Neuron (in vitro differentiated cells): Measurements from ENCODE around the gene TMEM121.
A peak's percentile ranks its signal among the peaks of the same experiment; 100 is the strongest.

Experiments
- H2AFZ ChIP-seq: one replicate; pipeline ENCODE4 v1.6.1; 2013; ENCODE audit warnings: low read depth, mild to moderate bottlenecking, inconsistent platforms, low read length, moderate library complexity
- H3K27me3 ChIP-seq: one replicate; pipeline ENCODE4 v1.6.1; 2013; ENCODE audit warnings: low read length; ENCODE audit not compliant: insufficient read depth
- H3K36me3 ChIP-seq: one replicate; pipeline ENCODE4 v1.6.1; 2013; ENCODE audit warnings: low read length; ENCODE audit not compliant: insufficient read depth
- H3K4me1 ChIP-seq: one replicate; pipeline ENCODE4 v1.6.1; 2013; ENCODE audit warnings: low read length; ENCODE audit not compliant: insufficient read depth
- H3K4me3 ChIP-seq: 2 replicates; pipeline ENCODE4 v1.5.1; 2013; ENCODE audit warnings: mild to moderate bottlenecking, low read length, moderate library complexity
- H3K9me3 ChIP-seq: one replicate; pipeline ENCODE4 v1.6.1; 2013; ENCODE audit warnings: low read length

The TMEM121 gene

DNA sequence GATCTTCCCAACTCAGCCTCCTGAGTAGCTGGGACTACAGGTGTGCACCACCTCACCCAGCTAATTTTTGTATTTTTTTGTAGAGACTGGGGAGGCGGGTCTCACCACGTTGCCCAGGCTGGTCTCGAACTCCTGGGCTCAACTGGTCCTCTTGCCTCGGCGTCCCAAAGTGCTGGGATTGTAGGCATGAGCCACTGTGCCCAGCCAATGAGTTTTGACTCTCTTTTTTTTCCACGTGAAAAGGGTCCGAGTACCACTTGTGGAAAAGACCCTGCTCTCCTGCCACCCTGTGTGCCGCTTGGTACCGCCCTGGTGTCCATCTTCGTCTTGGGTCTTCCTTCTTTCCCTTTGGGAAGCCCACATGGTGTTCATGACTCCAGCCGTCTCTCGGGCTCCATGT is 17.8 kb upstream of the TMEM121 start:
- no peaks in the 10 kb centered on the region for H3K9me3 ChIP-seq
- H3K4me1 ChIP-seq = no peaks in the 10 kb centered on the region
- peaks cover 26% of the 10 kb centered on the region for H3K27me3 ChIP-seq
- H2AFZ ChIP-seq = no peak overlapping the region
- no peak overlapping the region for H3K4me3 ChIP-seq
- no peaks in the 10 kb centered on the region for H3K36me3 ChIP-seq

DNA sequence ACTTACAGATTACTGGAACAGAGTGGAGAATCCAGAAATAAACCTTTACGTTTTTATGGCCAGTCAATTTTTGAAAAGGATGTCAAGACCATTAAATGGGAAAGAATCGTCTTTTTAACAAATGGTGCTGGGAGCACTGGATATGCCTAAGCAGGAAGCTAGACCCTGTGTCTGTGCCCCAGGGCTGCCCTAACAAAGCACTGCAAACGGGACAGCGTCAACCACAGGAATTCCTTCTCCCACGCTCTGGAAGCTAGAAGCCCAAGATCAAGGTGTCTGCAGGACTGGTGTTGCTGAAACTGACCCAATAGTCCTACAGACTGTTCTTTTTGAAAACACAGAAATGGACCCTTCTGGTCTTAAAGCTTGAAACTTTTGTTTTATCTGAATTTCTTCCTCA is 9.3 kb upstream of the TMEM121 start:
- no peak overlapping the region for H2AFZ ChIP-seq
- no peaks in the 10 kb centered on the region for H3K36me3 ChIP-seq
- peaks cover 2% of the 10 kb centered on the region for H3K9me3 ChIP-seq
- H3K4me3 ChIP-seq = no peak overlapping the region
- H3K4me1 ChIP-seq = no peaks in the 10 kb centered on the region
- peaks cover 25% of the 10 kb centered on the region for H3K27me3 ChIP-seq

DNA sequence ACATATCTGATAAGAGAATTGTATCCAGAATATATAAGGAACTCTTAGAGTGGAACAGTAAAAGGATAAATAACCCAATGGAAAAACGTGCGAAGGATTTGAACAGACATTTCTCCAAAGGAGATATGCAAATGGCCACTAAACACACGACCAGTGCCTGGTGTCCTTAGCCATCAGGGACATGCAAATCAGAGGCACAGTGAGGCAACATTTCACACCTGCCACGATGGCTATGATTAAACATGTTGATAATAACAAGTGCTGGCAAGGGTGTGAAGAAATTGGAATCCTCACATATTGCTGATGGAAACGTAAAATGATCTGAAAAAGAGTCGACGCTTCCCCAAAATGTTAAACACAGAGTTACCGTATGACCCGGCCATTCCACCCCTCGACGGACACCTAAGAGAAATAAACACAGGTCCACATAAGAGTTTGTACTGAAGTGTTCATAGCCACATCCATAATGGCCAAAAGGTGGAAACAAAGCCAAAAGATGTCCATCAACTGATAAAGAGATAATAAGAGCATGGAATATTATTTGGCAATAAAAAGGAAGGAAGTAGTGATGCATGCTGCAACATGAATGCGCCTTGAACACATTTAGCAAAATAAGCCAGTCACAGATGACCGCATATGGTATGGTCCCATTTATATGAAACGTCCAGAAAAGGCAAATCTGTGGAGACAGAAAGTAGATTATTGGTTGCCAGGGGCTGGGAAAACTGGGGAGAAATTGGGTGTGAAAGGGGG is 6.3 kb upstream of the TMEM121 start:
- no peak overlapping the region for H3K4me3 ChIP-seq
- peaks cover 16% of the 10 kb centered on the region for H3K27me3 ChIP-seq
- H3K36me3 ChIP-seq = no peaks in the 10 kb centered on the region
- H3K9me3 ChIP-seq = peaks cover 4% of the 10 kb centered on the region
- no peaks in the 10 kb centered on the region for H3K4me1 ChIP-seq
- H2AFZ ChIP-seq = no peak overlapping the region

DNA sequence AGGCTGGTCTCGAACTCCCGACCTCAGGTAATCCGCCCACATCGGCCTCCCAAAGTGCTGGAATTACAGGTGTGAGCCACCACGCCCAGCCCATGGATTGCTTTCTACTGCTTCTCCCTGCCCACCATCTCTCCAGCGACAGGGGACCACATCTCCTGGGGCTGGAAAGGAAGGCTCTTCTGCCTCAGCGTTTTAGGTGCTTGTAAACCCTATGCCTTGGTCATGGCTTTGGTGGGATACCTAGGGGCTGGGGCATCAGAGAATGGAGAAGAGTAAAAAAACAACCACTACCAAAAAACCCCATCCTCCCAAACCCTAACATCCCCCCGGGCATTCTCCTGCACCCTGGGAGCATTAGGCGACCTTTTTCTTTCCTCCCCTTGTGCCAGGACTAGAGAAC is 1.1 kb upstream of the TMEM121 start:
- Histone ChIP-seq H3K36me3 (no peaks in the 10 kb centered on the region), H3K27me3 (peaks cover 3% of the 10 kb centered on the region), H3K4me1 (peaks cover 3% of the 10 kb centered on the region), H3K4me3 (no peak overlapping the region), H2AFZ (no peak overlapping the region), H3K9me3 (peaks cover 2% of the 10 kb centered on the region)

DNA sequence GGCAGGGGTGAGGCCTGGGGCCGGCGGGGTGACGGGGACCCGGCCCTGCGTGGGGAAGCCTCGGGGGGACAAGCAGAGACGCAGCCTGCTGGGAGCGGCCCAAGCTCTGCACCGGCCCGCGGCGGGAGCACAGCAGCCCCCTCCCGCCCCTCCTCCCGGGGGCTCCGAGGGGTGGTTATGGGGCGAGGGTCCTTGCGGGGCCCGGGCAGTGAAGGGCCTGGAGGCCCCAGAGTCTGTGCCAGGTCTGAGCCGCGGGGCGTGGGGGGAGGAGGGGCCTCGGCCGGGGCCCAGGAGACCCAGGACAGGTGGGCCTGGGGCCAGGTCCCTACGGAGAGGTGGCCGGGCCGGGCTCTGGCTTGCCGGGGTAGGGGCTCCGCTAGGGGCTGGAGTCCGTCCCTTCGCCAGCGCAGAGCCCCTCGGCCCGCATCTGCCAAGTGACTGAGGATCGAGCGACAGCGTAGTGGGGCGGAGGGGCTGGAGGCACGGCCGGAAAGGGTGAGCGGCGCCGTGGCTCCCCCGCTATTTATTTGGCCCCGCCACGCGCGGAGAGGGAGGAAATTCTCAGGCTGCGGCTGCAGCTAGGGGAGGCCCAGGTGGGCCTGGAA is 495 bp downstream of the TMEM121 start:
- H2AFZ ChIP-seq = peak overlapping the region; percentile 46
- peaks cover 3% of the 10 kb centered on the region for H3K27me3 ChIP-seq
- H3K4me3 ChIP-seq = peak overlapping the region; percentile 50
- H3K4me1 ChIP-seq = peaks cover 3% of the 10 kb centered on the region
- H3K36me3 ChIP-seq = no peaks in the 10 kb centered on the region
- peaks cover 2% of the 10 kb centered on the region for H3K9me3 ChIP-seq

DNA sequence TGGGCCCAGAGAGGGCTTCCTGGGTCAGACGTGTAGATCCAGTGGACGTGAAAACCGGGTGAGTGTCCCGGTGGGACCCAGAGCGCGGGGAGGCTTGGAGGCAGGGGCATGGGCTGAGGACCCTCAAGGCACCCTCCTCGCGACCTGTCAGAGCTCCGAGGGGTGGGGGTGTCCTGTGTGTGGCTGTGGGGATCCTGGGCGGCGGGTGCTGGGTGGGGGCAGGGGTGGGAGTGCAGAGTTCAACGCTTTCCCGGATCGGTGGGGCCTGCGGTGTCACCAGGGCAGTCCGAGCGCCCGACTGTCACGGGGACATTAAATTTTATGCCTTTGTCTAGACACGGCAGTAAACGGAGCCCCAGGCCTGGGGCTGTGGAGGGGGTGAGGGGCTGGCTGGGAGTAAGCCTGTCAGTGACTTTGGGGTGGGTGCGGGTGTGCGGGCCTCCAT is 1.0 kb downstream of the TMEM121 start:
- H3K27me3 ChIP-seq = peaks cover 3% of the 10 kb centered on the region
- no peaks in the 10 kb centered on the region for H3K36me3 ChIP-seq
- peak overlapping the region; percentile 50 for H3K4me3 ChIP-seq
- H3K4me1 ChIP-seq = peaks cover 3% of the 10 kb centered on the region
- peaks cover 2% of the 10 kb centered on the region for H3K9me3 ChIP-seq
- no peak overlapping the region for H2AFZ ChIP-seq

DNA sequence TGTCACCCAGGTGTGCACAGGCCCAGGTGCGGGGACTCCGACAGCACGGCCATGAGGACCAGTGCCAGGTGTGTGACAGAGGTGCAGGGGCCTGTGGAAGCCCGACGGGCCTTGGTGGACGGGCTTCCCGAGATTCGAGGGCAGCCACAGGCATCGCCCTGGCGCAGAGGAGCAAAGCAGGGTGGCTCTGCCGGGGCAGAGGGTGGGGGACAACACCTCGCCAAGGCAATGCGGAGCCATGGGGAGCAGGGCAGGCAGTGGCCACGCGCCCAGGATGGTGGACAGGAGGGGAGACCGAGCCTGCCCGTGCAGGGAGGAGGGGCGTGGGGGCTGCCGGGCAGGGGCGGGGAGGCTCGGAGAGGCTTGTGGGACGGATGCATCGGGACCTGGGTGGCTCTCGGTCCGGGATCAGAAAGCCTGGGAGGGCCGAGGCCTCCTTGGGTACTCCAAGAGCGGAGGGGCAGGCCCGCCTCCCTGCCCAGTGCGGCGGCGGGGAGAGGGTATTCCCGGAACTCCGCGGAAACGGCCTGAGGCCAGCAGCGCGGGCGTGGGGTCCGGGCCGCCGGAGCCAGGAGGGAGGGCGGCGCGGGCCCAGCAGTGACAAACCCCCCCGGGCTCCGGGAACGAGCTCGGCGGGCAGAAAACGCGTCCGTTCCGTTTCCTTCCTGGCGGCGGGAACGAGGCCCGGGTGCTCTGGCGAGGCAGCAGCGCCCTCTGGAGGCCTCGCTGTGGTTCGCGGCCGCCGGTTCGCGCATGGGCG is 1.6 kb downstream of the TMEM121 start:
- Histone ChIP-seq H3K27me3 (peaks cover 3% of the 10 kb centered on the region), H3K4me3 (peak overlapping the region; percentile 50), H2AFZ (peak overlapping the region; percentile 64), H3K4me1 (peaks cover 3% of the 10 kb centered on the region), H3K36me3 (no peaks in the 10 kb centered on the region), H3K9me3 (peaks cover 2% of the 10 kb centered on the region)

DNA sequence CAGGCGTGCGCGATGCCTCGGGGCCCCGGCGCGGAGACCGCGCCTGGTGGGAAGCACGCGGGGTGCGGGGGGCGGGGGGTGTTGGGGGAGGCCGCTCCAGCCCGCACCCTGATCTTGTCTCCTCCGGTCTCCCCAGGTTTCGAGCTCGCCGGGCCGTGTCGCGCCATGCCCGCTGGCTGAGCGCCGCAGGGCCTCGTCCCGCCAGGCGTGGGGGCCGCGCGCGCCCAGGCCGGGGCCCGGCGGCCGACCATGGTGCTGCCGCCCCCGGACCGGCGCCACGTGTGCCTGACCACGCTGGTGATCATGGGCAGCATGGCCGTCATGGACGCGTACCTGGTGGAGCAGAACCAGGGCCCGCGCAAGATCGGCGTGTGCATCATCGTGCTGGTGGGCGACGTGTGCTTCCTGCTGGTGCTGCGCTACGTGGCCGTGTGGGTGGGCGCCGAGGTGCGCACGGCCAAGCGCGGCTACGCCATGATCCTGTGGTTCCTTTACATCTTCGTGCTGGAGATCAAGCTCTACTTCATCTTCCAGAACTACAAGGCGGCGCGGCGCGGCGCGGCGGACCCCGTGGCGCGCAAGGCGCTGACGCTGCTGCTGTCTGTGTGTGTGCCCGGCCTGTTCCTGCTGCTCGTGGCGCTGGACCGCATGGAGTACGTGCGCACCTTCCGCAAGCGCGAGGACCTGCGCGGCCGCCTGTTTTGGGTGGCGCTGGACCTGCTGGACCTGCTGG is 2.4 kb downstream of the TMEM121 start:
- Histone ChIP-seq H3K4me3 (no peak overlapping the region), H3K36me3 (no peaks in the 10 kb centered on the region), H2AFZ (peak overlapping the region; percentile 64), H3K9me3 (peaks cover 2% of the 10 kb centered on the region), H3K4me1 (peaks cover 3% of the 10 kb centered on the region), H3K27me3 (peaks cover 6% of the 10 kb centered on the region)

DNA sequence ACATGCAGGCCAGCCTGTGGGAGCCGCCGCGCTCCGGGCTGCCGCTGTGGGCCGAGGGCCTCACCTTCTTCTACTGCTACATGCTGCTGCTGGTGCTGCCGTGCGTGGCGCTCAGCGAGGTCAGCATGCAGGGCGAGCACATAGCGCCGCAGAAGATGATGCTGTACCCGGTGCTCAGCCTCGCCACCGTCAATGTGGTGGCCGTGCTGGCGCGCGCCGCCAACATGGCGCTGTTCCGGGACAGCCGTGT is 2.9 kb downstream of the TMEM121 start:
- Histone ChIP-seq H3K9me3 (no peaks in the 10 kb centered on the region), H3K27me3 (peaks cover 10% of the 10 kb centered on the region)

DNA sequence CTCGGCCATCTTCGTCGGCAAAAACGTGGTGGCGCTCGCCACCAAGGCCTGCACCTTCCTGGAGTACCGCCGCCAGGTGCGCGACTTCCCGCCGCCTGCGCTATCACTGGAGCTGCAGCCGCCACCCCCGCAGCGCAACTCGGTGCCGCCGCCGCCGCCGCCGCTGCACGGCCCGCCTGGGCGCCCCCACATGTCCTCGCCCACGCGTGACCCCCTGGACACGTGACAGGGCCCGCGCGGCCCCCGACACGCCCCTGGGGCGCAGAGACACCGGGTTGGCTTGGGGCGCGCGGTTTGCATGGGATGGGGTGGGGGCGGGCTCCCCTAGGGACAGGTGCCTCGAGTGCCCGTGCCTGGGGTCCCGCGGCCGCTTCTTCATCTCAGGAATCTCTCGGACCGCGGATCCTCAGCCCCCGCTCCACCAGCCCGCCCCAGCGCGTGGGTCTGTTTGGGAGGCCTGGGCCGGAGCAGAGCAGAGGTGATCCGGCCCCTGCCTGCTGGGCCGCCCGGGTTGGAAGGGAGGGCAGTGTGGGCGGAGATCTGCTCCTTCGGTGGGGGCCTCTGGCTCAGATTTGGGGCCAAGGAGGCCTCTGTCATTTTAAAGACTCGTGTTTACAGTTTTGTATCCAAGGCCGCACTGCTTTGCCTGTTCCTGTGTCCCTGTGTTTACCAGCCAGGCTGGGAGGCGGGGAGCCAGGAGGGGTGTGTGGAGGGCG is 3.3 kb downstream of the TMEM121 start:
- Histone ChIP-seq H3K36me3 (no peaks in the 10 kb centered on the region), H3K9me3 (no peaks in the 10 kb centered on the region), H2AFZ (no peak overlapping the region), H3K4me1 (peaks cover 3% of the 10 kb centered on the region), H3K4me3 (no peak overlapping the region), H3K27me3 (peaks cover 15% of the 10 kb centered on the region)

More for the DNA sequence above, 2.9 kb downstream of the TMEM121 start:
- Histone ChIP-seq H3K36me3 (no peaks in the 10 kb centered on the region), H2AFZ (no peak overlapping the region), H3K4me1 (peaks cover 3% of the 10 kb centered on the region), H3K4me3 (no peak overlapping the region)

DNA sequence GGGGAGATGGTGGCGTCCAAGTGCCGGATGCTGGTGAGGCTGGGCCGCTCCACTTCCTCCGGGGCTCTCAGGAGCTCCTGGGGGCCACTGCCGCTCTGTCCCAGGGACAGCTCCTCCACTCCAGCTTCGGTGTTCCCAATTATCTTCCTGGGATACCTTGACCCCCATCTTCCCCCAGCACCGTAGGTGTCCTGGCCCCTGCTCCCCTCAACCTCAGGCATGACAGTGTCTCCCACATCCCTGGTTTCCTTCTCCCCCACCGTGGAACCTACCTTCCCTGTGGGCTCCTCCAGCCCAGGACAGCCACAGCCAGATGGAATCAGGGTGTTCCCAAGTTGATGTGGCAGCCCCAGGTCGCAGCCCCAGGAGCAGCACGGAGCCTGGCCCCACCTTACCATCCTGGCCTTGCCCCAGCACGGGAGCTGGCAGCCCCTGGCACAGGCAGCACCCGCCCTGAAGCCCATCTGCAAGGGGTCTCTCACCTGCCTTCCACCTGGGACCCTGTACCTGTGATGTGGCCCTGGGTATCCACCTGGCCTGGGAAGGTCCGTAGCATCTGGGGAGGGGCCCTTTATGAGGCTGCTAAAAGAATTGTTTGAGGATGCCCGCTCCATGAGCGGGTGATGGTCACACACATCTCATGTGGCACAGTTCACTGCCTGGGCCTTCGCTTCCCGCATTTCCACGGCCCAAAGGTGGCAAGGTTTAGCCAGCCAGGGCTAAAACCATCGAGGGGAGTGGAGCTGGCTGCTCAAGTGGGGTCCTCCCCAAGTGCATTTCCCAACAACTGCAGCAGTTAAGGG is 4.1 kb downstream of the TMEM121 start:
- H2AFZ ChIP-seq = no peak overlapping the region
- H3K4me3 ChIP-seq = no peak overlapping the region
- no peaks in the 10 kb centered on the region for H3K9me3 ChIP-seq
- H3K27me3 ChIP-seq = peaks cover 16% of the 10 kb centered on the region
- peaks cover 3% of the 10 kb centered on the region for H3K4me1 ChIP-seq
- H3K36me3 ChIP-seq = no peaks in the 10 kb centered on the region
